GM12891 (cell line): ENCODE data around the gene SPATA12.

Experiments used
- DNase-seq: peaks from one replicate; pipeline ENCODE4 v3.0.0; 2011; ENCODE audit warnings: low spot score; ENCODE audit not compliant: insufficient read length
- FAIRE-seq: peaks from 2 replicates; lab custom pipeline; 2011; peaks lifted over from hg19 to GRCh38; lab: Jason Lieb, UNC
- PAX5 ChIP-seq: IDR thresholded peaks from 2 replicates; pipeline ENCODE4 v1.6.1; 2011; ENCODE audit warnings: low read length, moderate library complexity, mild to moderate bottlenecking; ENCODE audit not compliant: insufficient read depth, severe bottlenecking
- POLR2A ChIP-seq: IDR thresholded peaks from 2 replicates; pipeline ENCODE4 v1.6.1; 2011; ENCODE audit warnings: low read depth, low read length, control low read depth
- POLR2AphosphoS5 ChIP-seq: IDR thresholded peaks from 2 replicates; pipeline ENCODE4 v1.6.1; 2011; ENCODE audit warnings: low read depth, low read length, control low read depth
- POU2F2 ChIP-seq: IDR thresholded peaks from 2 replicates; pipeline ENCODE4 v1.6.1; 2011; ENCODE audit warnings: low read depth, mild to moderate bottlenecking, control low read depth, low read length, moderate library complexity
- SPI1 ChIP-seq: IDR thresholded peaks from 2 replicates; pipeline ENCODE4 v1.6.1; 2011; ENCODE audit warnings: low read depth, low read length, control low read depth
- TAF1 ChIP-seq: IDR thresholded peaks from 2 replicates; pipeline ENCODE4 v1.6.1; 2011; ENCODE audit warnings: low read depth, low read length, control low read depth

SPATA12 gene

GRCh38 chr3:57029383-57029782, 31.1 kb upstream of the SPATA12 start:
- FAIRE-seq (no peak), DNase-seq (no peak)
- TF ChIP-seq POLR2A (no peak), TAF1 (no peak), SPI1 (no peak), POLR2AphosphoS5 (no peak)

GRCh38 chr3:57029924-57030323, 30.5 kb upstream of the SPATA12 start:
- FAIRE-seq (no peak), DNase-seq (no peak)
- TF ChIP-seq TAF1 (no peak), POU2F2 (no peak), POLR2A (no peak), SPI1 (no peak), PAX5 (no peak)

GRCh38 chr3:57030721-57031120, 29.7 kb upstream of the SPATA12 start:
- no peak for DNase-seq
- TF ChIP-seq PAX5 (no peak), SPI1 (no peak), TAF1 (no peak), POLR2AphosphoS5 (no peak), POU2F2 (no peak), POLR2A (no peak)
- FAIRE-seq, result no peak

- DNase-seq (no peak), FAIRE-seq (no peak)
- TF ChIP-seq SPI1 (peak; percentile 45; the same call in 1 of the 2 replicates), TAF1 (no peak)
Measured at GRCh38 chr3:57031631-57032541, 28.6 kb upstream of the SPATA12 start.

GRCh38 chr3:57036952-57037351, 23.5 kb upstream of the SPATA12 start:
- DNase-seq (no peak), FAIRE-seq (no peak)

GRCh38 chr3:57038466-57039164, 21.8 kb upstream of the SPATA12 start:
- no peak for FAIRE-seq
- DNase-seq, result no peak
- TF ChIP-seq PAX5 (no peak), TAF1 (no peak), POLR2AphosphoS5 (no peak), SPI1 (no peak), POU2F2 (no peak), POLR2A (no peak)

More at GRCh38 chr3:57036952-57037351, 23.5 kb upstream of the SPATA12 start:
- no peak for TF ChIP-seq SPI1
- no peak for TF ChIP-seq TAF1
- no peak for TF ChIP-seq POLR2A
- no peak for TF ChIP-seq POU2F2
- TF ChIP-seq POLR2AphosphoS5, result no peak
- no peak for TF ChIP-seq PAX5

GRCh38 chr3:57041674-57042073, 18.8 kb upstream of the SPATA12 start:
- FAIRE-seq, result no peak
- no peak for DNase-seq
- TF ChIP-seq POU2F2 (no peak), TAF1 (no peak), PAX5 (no peak), POLR2A (no peak), POLR2AphosphoS5 (no peak), SPI1 (no peak)

GRCh38 chr3:57043518-57043917, 16.9 kb upstream of the SPATA12 start:
- DNase-seq (no peak), FAIRE-seq (no peak)
- no peak for TF ChIP-seq SPI1
- peak; percentile 87 for TF ChIP-seq PAX5

- TF ChIP-seq SPI1 (no peak), POU2F2 (no peak), TAF1 (no peak), PAX5 (no peak), POLR2A (no peak), POLR2AphosphoS5 (no peak)
- FAIRE-seq (no peak), DNase-seq (no peak)
Measured at GRCh38 chr3:57046101-57046765, 14.2 kb upstream of the SPATA12 start.

GRCh38 chr3:57048052-57048671, 12.3 kb upstream of the SPATA12 start:
- DNase-seq, result no peak
- peak; percentile 59 for FAIRE-seq
- TF ChIP-seq POLR2A (no peak), PAX5 (no peak), POLR2AphosphoS5 (no peak), TAF1 (no peak), SPI1 (no peak)
